ENCODE measurements around the gene PROCA1. TPM values are rescaled to one million over a fixed set of nuclear protein-coding genes. Genes with fewer than 3 reads are reported as not detected.

The PROCA1 gene
- total and polyA plus RNA-seq, 2 of the 13 experiments (the other 11 are each of a cell fraction or from before 2014, with no cell fraction given) = 0.73 to 1.5 TPM

DNA sequence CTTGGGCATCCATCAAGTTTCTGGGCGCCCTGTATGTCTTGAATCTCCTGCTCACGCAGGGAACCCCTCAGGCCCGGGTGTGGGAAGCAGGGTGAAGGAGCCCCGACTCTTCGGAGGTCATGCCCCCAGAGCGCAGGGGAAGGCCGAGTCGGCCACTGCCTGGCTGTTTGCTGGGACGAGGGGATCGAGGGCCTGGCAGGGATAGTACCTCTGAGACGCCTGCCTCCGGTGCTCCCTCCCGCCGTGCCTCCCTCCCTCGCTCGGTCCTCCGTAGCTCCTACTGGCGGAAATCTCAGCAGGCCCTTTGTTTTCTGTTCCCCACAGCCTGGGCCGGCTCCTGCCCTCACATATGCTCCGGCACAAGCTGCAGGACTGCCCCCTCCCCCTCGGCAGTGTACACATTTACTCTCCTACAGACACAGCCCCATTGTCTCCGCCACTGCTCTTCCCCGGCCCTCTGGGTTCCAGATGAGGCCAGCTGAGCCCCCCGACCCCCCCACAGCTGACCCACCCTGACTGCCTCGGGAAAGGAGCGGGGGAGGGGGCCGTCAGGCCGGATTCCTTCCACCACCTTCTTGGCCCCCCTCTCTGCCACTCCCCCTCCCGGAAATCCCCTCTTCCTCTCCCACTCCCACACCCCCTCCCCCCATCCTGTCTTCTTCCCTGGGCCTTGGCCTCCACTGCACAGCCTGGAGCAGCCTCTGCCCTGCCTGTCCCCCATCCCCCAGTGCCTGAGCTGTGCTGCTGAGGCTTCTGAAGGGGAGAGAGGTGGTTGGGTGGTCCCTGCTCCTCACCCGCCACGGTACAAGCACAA, 33.5 kb upstream of the PROCA1 start (continued):
- TF ChIP-seq, protein P1, sequence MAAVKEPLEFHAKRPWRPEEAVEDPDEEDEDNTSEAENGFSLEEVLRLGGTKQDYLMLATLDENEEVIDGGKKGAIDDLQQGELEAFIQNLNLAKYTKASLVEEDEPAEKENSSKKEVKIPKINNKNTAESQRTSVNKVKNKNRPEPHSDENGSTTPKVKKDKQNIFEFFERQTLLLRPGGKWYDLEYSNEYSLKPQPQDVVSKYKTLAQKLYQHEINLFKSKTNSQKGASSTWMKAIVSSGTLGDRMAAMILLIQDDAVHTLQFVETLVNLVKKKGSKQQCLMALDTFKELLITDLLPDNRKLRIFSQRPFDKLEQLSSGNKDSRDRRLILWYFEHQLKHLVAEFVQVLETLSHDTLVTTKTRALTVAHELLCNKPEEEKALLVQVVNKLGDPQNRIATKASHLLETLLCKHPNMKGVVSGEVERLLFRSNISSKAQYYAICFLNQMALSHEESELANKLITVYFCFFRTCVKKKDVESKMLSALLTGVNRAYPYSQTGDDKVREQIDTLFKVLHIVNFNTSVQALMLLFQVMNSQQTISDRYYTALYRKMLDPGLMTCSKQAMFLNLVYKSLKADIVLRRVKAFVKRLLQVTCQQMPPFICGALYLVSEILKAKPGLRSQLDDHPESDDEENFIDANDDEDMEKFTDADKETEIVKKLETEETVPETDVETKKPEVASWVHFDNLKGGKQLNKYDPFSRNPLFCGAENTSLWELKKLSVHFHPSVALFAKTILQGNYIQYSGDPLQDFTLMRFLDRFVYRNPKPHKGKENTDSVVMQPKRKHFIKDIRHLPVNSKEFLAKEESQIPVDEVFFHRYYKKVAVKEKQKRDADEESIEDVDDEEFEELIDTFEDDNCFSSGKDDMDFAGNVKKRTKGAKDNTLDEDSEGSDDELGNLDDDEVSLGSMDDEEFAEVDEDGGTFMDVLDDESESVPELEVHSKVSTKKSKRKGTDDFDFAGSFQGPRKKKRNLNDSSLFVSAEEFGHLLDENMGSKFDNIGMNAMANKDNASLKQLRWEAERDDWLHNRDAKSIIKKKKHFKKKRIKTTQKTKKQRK (IDR thresholded peaks at IDR 0.05; ENCODE audit: low read length) = no peak
- TF ChIP-seq POLR2AphosphoS2 (IDR thresholded peaks at IDR 0.05; ENCODE audit: low read depth, low read length) = no peak; the same call in 1 of the 2 replicates
- TF ChIP-seq, protein P2, sequence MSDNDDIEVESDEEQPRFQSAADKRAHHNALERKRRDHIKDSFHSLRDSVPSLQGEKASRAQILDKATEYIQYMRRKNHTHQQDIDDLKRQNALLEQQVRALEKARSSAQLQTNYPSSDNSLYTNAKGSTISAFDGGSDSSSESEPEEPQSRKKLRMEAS (IDR thresholded peaks at IDR 0.05) = peak; percentile 70
- TF ChIP-seq ZBTB7B (CRISPR knock-in tag; IDR thresholded peaks at IDR 0.05) = peak; percentile 58; the same call in 1 of the 2 replicates
- TF ChIP-seq NFIC (IDR thresholded peaks at IDR 0.05; ENCODE audit: low read length) = no peak
- TF ChIP-seq, protein P3, sequence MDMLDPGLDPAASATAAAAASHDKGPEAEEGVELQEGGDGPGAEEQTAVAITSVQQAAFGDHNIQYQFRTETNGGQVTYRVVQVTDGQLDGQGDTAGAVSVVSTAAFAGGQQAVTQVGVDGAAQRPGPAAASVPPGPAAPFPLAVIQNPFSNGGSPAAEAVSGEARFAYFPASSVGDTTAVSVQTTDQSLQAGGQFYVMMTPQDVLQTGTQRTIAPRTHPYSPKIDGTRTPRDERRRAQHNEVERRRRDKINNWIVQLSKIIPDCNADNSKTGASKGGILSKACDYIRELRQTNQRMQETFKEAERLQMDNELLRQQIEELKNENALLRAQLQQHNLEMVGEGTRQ (IDR thresholded peaks at IDR 0.05; ENCODE audit: low read depth, low read length) = no peak
- TF ChIP-seq, protein P3 (CRISPR knock-in tag; IDR thresholded peaks at IDR 0.05; ENCODE audit: borderline replicate concordance) = no peak
- TF ChIP-seq, protein P4, sequence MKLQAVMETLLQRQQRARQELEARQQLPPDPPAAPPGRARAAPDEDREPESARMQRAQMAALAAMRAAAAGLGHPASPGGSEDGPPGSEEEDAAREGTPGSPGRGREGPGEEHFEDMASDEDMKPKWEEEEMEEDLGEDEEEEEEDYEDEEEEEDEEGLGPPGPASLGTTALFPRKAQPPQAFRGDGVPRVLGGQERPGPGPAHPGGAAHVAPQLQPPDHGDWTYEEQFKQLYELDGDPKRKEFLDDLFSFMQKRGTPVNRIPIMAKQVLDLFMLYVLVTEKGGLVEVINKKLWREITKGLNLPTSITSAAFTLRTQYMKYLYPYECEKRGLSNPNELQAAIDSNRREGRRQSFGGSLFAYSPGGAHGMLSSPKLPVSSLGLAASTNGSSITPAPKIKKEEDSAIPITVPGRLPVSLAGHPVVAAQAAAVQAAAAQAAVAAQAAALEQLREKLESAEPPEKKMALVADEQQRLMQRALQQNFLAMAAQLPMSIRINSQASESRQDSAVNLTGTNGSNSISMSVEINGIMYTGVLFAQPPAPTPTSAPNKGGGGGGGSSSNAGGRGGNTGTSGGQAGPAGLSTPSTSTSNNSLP (IDR thresholded peaks at IDR 0.05; ENCODE audit: low read depth, low read length) = no peak
- TF ChIP-seq FOXA3 (CRISPR knock-in tag; IDR thresholded peaks at IDR 0.05) = peak; percentile 67
- TF ChIP-seq ZNF10 (CRISPR knock-in tag; IDR thresholded peaks at IDR 0.05; ENCODE audit: borderline replicate concordance, low read depth) = no peak
- peak; percentile 58 for TF ChIP-seq GATAD1 (CRISPR knock-in tag; IDR thresholded peaks at IDR 0.05)
- no peak for TF ChIP-seq RAD51 (IDR thresholded peaks at IDR 0.05; ENCODE audit: borderline replicate concordance)
- 0 out of 2 replicates have a peak, but pooled peaks have one; percentile 59 for TF ChIP-seq HOXA5 (CRISPR knock-in tag; IDR thresholded peaks at IDR 0.05)
- TF ChIP-seq, protein P5, sequence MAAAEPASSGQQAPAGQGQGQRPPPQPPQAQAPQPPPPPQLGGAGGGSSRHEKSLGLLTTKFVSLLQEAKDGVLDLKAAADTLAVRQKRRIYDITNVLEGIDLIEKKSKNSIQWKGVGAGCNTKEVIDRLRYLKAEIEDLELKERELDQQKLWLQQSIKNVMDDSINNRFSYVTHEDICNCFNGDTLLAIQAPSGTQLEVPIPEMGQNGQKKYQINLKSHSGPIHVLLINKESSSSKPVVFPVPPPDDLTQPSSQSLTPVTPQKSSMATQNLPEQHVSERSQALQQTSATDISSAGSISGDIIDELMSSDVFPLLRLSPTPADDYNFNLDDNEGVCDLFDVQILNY (CRISPR knock-in tag; conservative IDR thresholded peaks at IDR 0.05) = no peak
- TF ChIP-seq ZNF292 (CRISPR knock-in tag; IDR thresholded peaks at IDR 0.05; ENCODE audit: borderline replicate concordance, low read depth) = peak; percentile 73
- no peak for TF ChIP-seq RBAK (CRISPR knock-in tag; IDR thresholded peaks at IDR 0.05)
- peak; percentile 31; the same call in 1 of the 2 replicates for TF ChIP-seq ELF1 (CRISPR knock-in tag; IDR thresholded peaks at IDR 0.05)
- TF ChIP-seq EHMT2 (IDR thresholded peaks at IDR 0.05; ENCODE audit: borderline replicate concordance, low read depth, low read length) = no peak
- peak; percentile 75; the same call in 1 of the 2 replicates for TF ChIP-seq FOXC1 (CRISPR knock-in tag; IDR thresholded peaks at IDR 0.05; ENCODE audit: borderline replicate concordance)
- TF ChIP-seq SSRP1 (CRISPR knock-in tag; IDR thresholded peaks at IDR 0.05) = 0 out of 2 replicates have a peak, but pooled peaks have one; percentile 36

Measured in HepG2 (cell line).